ENCODE results near the gene B3GALT5. TPM values are rescaled to one million over a fixed set of nuclear protein-coding genes. Genes with fewer than 3 reads are reported as not detected.

Gene B3GALT5
- total RNA-seq, 4 donors from 2014 or later, result 0.27 to 7.4 (median 4.3) TPM

GRCh38 chr21:39669485-39669884 is 56.7 kb downstream of the B3GALT5 start:
- intact Hi-C loops (cut with DNase I), result no loop called here
- Histone ChIP-seq H3K27me3 (no peaks in the 10 kb centered on the region), H3K27ac (no peak overlapping the region), H3K9me3 (no peaks in the 10 kb centered on the region), H3K4me1 (peaks cover 21 to 27% of the 10 kb centered on the region in 2 donors), H3K36me3 (no peaks in the 10 kb centered on the region), H3K4me3 (replicated peaks in 1 of 3) (no peak overlapping the region)
- WGBS, 2 donors, result 77 to 79% methylated on average over 9 of the region's 9 CpGs
- DNase-seq, result no peak
- TF ChIP-seq POLR2A (IDR thresholded peaks at IDR 0.05) (no peak), CTCF (IDR thresholded peaks at IDR 0.05) (no peak)

- intact Hi-C loops (cut with DNase I), result no loop called here
- Histone ChIP-seq H3K36me3 (no peaks in the 10 kb centered on the region), H3K4me1 (peaks cover 21 to 28% of the 10 kb centered on the region in 2 donors), H3K4me3 (replicated peaks in 1 of 3) (no peak overlapping the region), H3K27me3 (no peaks in the 10 kb centered on the region), H3K27ac (peak overlapping the region in 1 of 3 donors; percentile 1), H3K9me3 (no peaks in the 10 kb centered on the region)
- TF ChIP-seq POLR2A (IDR thresholded peaks at IDR 0.05) (no peak), CTCF (IDR thresholded peaks at IDR 0.05) (no peak)
- WGBS, 2 donors, result 45 to 62% methylated on average over 8 of the region's 8 CpGs
- peak; percentile 47 to 66 for DNase-seq
Measured at GRCh38 chr21:39669976-39670661, 57.4 kb downstream of the B3GALT5 start.

- no peaks in the 10 kb centered on the region for H3K9me3 ChIP-seq
- 41 to 54% methylated on average over 2 of the region's 2 CpGs for WGBS, 2 donors
- H3K27ac ChIP-seq, result peak overlapping the region in 1 of 3 donors; percentile 1
- H3K27me3 ChIP-seq, result no peaks in the 10 kb centered on the region
- TF ChIP-seq CTCF (IDR thresholded peaks at IDR 0.05) (no peak), POLR2A (IDR thresholded peaks at IDR 0.05) (no peak)
- H3K4me3 ChIP-seq (replicated peaks in 1 of 3), result no peak overlapping the region
- DNase-seq, result no peak
- peaks cover 26 to 34% of the 10 kb centered on the region in 2 donors for H3K4me1 ChIP-seq
- no peaks in the 10 kb centered on the region for H3K36me3 ChIP-seq
- intact Hi-C loops (cut with DNase I), result no loop called here
Measured at GRCh38 chr21:39670701-39671100, 58.0 kb downstream of the B3GALT5 start.

- intact Hi-C loops (cut with DNase I), result no loop called here
- TF ChIP-seq CTCF (IDR thresholded peaks at IDR 0.05) (no peak), POLR2A (IDR thresholded peaks at IDR 0.05) (no peak)
- WGBS, 2 donors, result 89 to 95% methylated on average over 8 of the region's 8 CpGs
- DNase-seq, result no peak
- no peak overlapping the region for H3K4me3 ChIP-seq (replicated peaks in 1 of 3)
- H3K27me3 ChIP-seq, result no peaks in the 10 kb centered on the region
- H3K27ac ChIP-seq, result no peak overlapping the region
- H3K9me3 ChIP-seq, result no peaks in the 10 kb centered on the region
- no peaks in the 10 kb centered on the region for H3K36me3 ChIP-seq
- peaks cover 30 to 41% of the 10 kb centered on the region in 2 donors for H3K4me1 ChIP-seq
Measured at GRCh38 chr21:39671986-39672385, 59.2 kb downstream of the B3GALT5 start.

GRCh38 chr21:39673163-39673562 is 60.4 kb downstream of the B3GALT5 start:
- TF ChIP-seq POLR2A (IDR thresholded peaks at IDR 0.05), result no peak
- Histone ChIP-seq H3K4me1 (peaks cover 25 to 38% of the 10 kb centered on the region in 2 donors), H3K4me3 (replicated peaks in 1 of 3) (no peak overlapping the region), H3K27me3 (no peaks in the 10 kb centered on the region), H3K9me3 (no peaks in the 10 kb centered on the region), H3K36me3 (no peaks in the 10 kb centered on the region), H3K27ac (no peak overlapping the region)
- intact Hi-C loops (cut with DNase I), result no loop called here
- DNase-seq, result no peak
- 92 to 94% methylated on average over 9 of the region's 9 CpGs for WGBS, 2 donors
